SK-N-SH treated with all-trans-retinoic acid at 6 μM for 48 hours (cell line): ENCODE data around the gene GRK1.

Source experiments
- GLIS3 ChIP-seq: fragments of 250-450 bp; sonication (Bioruptor Pico); IDR thresholded peaks from 2 replicates; pipeline ENCODE4 v1.5.0; 2020; ENCODE audit warnings: mild to moderate bottlenecking, moderate library complexity
- SNAI2 ChIP-seq: fragments of 250-450 bp; sonication (Bioruptor Pico); IDR thresholded peaks from 2 replicates; pipeline ENCODE4 v1.5.0; 2020; ENCODE audit warnings: mild to moderate bottlenecking, moderate library complexity
- TOX ChIP-seq: fragments of 250-450 bp; sonication (Bioruptor Pico); IDR thresholded peaks from 2 replicates; pipeline ENCODE4 v1.8.0; 2021; ENCODE audit warnings: mild to moderate bottlenecking, moderate library complexity, borderline replicate concordance
- ZC3H10 ChIP-seq: fragments of 250-450 bp; sonication (Bioruptor Pico); IDR thresholded peaks from 2 replicates; pipeline ENCODE4 v1.5.1; 2021; ENCODE audit warnings: mild to moderate bottlenecking, moderate library complexity
- TF ChIP-seq, protein P1 (sequence below): fragments of 250-450 bp; sonication (Bioruptor Pico); IDR thresholded peaks from 2 replicates; pipeline ENCODE4 v1.8.0; 2020; ENCODE audit warnings: mild to moderate bottlenecking, moderate library complexity, borderline replicate concordance

DNA sequence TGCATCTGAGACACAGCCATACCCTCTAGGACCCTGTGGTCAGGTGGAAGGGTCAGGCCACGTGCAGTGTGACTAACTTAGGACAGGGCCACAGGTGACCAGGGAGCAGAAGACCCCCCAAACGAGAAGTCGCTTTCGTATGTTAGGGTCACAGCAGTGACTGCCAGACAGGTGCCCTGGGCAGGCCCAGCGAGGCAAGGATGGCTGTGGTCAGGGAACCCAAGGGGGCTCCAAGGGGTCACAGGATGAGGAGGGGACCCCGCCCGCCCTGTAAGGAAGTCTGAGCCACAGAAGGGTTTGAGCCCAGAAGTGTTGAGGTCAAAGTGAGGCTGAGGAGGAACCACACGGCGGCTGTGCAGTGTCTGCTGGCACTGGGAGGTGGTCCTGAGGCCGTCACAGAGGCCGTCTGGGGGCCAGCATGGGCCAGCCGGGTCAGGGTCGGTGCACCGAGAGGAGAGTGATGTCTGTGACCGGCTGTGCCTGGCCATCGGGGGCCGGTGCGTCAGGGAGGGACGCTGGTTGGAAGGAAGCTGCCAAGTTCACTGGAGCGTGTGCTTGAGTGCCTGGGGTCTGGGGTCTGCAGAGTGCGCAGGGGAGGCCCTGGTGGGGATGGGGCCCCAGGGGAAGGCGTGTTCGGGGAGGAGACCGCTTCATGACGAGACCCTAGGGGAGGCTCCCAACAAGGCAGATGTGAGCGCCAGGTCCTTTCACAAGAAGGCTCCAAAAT, 67.2 kb downstream of the GRK1 start:
- TF ChIP-seq, protein P1, sequence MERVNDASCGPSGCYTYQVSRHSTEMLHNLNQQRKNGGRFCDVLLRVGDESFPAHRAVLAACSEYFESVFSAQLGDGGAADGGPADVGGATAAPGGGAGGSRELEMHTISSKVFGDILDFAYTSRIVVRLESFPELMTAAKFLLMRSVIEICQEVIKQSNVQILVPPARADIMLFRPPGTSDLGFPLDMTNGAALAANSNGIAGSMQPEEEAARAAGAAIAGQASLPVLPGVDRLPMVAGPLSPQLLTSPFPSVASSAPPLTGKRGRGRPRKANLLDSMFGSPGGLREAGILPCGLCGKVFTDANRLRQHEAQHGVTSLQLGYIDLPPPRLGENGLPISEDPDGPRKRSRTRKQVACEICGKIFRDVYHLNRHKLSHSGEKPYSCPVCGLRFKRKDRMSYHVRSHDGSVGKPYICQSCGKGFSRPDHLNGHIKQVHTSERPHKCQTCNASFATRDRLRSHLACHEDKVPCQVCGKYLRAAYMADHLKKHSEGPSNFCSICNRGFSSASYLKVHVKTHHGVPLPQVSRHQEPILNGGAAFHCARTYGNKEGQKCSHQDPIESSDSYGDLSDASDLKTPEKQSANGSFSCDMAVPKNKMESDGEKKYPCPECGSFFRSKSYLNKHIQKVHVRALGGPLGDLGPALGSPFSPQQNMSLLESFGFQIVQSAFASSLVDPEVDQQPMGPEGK (CRISPR knock-in tag), result no peak
- TF ChIP-seq TOX (no peak), ZC3H10 (CRISPR knock-in tag) (no peak), GLIS3 (no peak), SNAI2 (no peak)
